Measurements from ENCODE around the gene PRUNE2.
"Not testable (repeated sequence)": the region's sequence is repeated elsewhere in the genome, so short reads cannot be mapped to it uniquely, and the experiment has no call there.

The PRUNE2 gene

DNA sequence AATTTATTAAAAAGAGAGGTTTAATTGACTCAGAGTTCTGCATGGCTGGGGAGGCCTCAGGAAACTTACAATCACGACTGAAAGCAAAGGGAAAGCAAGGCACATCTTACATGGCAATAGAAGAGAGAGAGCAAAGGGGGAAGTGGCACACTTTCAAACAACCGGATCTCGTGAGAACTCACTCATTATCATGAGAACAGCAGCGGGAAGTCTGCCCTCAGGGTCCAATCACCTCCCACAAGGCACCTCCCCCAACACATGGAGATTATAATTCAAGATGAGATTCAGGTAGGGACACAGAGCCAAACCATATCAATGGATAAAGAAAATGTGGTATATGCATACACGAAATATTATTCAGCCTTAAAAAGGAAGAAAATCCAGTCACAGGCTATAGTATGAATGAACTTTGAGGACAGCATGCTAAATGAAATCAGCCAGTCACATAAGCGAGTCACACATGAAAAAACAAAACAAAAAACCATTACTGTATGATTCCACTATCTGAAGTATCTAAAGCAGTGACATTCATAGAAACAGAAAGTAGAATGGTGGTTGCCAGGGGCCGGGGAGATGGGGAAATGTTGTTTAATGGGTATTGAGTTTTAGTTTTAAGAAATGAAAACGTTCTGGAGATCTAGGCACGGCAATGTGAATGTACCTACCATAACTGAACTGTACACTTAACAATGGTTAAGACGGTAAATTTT is 225.0 kb downstream of the PRUNE2 start:
- H3K4me3 ChIP-seq (ENCODE audit: low read depth, low read length), result no peak overlapping the region
- TF ChIP-seq, protein P1, sequence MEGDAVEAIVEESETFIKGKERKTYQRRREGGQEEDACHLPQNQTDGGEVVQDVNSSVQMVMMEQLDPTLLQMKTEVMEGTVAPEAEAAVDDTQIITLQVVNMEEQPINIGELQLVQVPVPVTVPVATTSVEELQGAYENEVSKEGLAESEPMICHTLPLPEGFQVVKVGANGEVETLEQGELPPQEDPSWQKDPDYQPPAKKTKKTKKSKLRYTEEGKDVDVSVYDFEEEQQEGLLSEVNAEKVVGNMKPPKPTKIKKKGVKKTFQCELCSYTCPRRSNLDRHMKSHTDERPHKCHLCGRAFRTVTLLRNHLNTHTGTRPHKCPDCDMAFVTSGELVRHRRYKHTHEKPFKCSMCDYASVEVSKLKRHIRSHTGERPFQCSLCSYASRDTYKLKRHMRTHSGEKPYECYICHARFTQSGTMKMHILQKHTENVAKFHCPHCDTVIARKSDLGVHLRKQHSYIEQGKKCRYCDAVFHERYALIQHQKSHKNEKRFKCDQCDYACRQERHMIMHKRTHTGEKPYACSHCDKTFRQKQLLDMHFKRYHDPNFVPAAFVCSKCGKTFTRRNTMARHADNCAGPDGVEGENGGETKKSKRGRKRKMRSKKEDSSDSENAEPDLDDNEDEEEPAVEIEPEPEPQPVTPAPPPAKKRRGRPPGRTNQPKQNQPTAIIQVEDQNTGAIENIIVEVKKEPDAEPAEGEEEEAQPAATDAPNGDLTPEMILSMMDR (IDR thresholded peaks at IDR 0.05; ENCODE audit: low read depth, low read length), result no peak

DNA sequence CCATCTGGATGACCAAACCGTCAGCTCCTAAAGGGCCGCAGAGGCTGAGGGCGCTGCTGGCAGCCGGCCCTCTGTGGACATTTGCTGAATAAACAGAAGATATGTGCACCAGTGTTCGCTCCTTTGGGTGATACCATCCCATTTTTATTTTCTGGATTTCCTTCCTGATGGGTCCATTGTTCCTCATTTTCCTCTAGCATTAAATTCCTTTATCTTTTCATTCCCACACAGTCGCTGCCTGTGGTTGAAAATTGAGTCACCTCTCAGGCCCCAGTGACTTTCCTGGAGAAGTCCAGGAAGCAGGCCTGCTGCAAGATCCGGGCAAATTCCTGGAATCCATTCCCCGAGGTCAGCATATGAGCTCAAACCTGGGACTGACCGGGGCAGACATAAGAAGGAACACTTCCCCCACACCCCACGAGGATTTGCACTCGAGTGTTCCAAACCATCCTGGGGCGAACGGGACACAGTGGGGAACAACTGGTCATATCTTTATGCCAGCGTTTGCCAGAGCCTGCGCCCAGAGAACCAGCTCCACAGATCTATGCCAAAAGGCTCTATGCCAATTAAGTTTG is 228.3 kb downstream of the PRUNE2 start:
- TF ChIP-seq, protein P1 (IDR thresholded peaks at IDR 0.05; ENCODE audit: low read depth, low read length), result no peak

DNA sequence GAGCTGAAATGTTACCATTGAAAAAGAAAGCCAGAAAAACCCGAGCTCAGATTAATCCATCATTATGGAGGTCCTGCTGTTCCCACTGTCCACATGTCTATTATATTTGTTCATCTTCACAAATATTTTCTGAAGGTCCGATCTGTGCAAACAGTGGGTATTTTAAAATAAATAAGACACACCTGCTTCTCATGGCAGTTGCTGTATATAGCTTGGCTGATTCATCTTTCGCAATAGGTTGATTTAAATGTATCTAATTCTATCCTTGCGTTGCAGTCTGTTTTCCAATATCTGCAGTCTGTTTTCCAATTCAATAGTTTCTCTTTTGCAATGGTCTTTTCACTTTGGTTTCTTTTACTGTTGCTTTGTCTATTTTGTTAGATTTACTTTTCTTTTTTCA is 229.1 kb downstream of the PRUNE2 start:
- no peak overlapping the region for H3K4me3 ChIP-seq (ENCODE audit: low read depth, low read length)
- TF ChIP-seq, protein P1 (IDR thresholded peaks at IDR 0.05; ENCODE audit: low read depth, low read length), result no peak

More for the DNA sequence above, 228.3 kb downstream of the PRUNE2 start:
- H3K4me3 ChIP-seq (ENCODE audit: low read depth, low read length), result no peak overlapping the region

DNA sequence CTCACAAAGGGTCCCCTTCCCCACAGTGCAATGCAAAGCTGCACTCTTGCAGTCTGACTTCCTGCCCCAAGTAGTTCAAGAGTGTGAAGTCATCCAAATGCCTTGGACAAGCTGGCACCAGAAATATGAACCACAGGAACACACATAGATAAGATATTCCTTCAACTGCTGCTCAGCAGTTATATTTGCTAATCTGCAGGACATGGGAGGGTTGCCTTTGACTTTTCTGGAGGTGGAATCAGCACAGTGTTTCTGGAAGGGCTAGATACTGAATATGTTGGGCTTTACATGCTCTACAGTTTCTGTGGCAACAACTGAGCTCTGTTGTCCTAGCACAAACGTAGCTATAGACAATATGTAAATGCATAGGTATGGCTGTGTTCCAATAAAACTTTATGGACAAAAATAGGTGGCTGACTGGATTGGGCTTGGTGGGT is 238.4 kb downstream of the PRUNE2 start:
- no peak overlapping the region for H3K4me3 ChIP-seq (ENCODE audit: low read depth, low read length)
- TF ChIP-seq, protein P1 (IDR thresholded peaks at IDR 0.05; ENCODE audit: low read depth, low read length), result no peak

DNA sequence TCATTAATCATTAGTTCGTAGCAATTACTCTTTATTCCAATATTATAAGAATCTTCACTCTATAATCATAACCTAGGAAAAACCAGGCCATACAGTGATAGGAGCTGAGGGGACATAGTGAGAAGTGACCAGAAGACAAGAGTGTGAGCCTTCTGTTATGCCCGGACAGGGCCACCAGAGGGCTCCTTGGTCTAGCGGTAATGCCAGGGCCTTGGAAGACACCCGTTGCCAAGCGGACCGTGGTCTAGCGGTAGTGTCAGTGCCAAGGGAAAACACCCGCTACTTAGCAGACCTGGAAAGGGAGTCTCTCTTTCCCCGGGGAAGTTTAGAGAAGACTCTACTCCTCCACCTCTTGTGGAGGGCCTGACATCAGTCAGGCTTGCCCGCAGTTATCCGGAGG is 239.9 kb downstream of the PRUNE2 start:
- not testable (repeated sequence) for H3K4me3 ChIP-seq (ENCODE audit: low read depth, low read length)
- TF ChIP-seq, protein P1 (IDR thresholded peaks at IDR 0.05; ENCODE audit: low read depth, low read length), result peak; percentile 38

DNA sequence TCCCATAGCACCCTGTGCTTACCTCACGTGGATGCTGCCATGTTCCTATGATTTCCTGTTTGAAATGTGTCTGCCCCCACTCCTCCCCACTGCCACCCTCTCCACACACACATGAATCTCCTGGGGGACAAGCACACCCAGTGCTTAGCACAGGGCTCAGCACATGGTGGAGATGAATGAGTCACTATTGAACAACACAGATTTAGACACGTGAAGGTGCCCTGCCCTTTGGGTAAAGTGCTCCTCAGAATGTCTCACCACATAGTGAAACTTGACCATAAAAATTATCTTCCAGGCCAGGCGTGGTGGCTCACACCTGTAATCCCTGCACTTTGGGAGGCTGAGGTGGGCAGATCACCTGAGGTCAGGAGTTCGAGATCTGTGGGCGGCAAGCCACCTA is 240.5 kb downstream of the PRUNE2 start:
- TF ChIP-seq, protein P1 (IDR thresholded peaks at IDR 0.05; ENCODE audit: low read depth, low read length), result no peak
- no peak overlapping the region for H3K4me3 ChIP-seq (ENCODE audit: low read depth, low read length)

DNA sequence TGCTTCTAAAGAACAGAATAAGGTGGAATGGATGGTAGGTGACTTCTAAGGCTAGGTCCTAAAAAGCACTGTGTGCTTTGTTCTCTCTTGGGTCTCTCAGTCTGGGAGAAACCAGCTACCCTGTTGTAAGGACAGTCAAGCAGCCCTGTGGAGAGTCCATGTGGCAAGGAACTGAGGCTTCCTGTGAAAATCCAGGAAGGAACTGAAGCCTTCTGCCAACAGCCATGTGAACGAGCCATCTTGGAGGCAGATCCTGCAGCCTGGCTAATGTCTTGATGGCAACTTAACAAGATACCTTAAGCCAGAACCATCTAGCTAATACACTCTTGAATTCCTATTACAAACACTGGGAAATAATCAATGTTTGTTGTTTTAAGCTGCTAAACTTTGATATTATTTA is 241.8 kb downstream of the PRUNE2 start:
- TF ChIP-seq, protein P1 (IDR thresholded peaks at IDR 0.05; ENCODE audit: low read depth, low read length), result no peak
- no peak overlapping the region for H3K4me3 ChIP-seq (ENCODE audit: low read depth, low read length)

Data from WI38 (cell line).